CD4-positive, alpha-beta T cell treated with Interleukin-4 for 1 hour (primary cell): Measurements from ENCODE around the gene GLCCI1.
A peak's percentile ranks its signal among the peaks of the same experiment; 100 is the strongest.
"Not testable (repeated sequence)": the region's sequence is repeated elsewhere in the genome, so short reads cannot be mapped to it uniquely, and the experiment has no call there.

Source experiments
- DNase-seq, 2 donors: peaks; one replicate each; pipeline ENCODE4 v3.0.0-alpha.2; 2020 to 2022

Gene GLCCI1

GRCh38 chr7:8052824-8053223, 84.2 kb downstream of the GLCCI1 start:
- no peak for DNase-seq

- no peak for DNase-seq
Measured at GRCh38 chr7:8056439-8056838, 87.8 kb downstream of the GLCCI1 start.

- no peak for DNase-seq
Measured at GRCh38 chr7:8057566-8057965, 89.0 kb downstream of the GLCCI1 start.

GRCh38 chr7:8058322-8058721, 89.7 kb downstream of the GLCCI1 start:
- DNase-seq: no peak

- DNase-seq: no peak
Measured at GRCh38 chr7:8058852-8059251, 90.3 kb downstream of the GLCCI1 start.

- DNase-seq: no peak
Measured at GRCh38 chr7:8060241-8060640, 91.6 kb downstream of the GLCCI1 start.

- DNase-seq: peak in 1 of 2 donors; percentile 15
Measured at GRCh38 chr7:8063300-8063699, 94.7 kb downstream of the GLCCI1 start.

- no peak for DNase-seq
Measured at GRCh38 chr7:8063706-8064297, 95.2 kb downstream of the GLCCI1 start.

GRCh38 chr7:8064828-8065227, 96.2 kb downstream of the GLCCI1 start:
- no peak for DNase-seq

- no peak for DNase-seq
Measured at GRCh38 chr7:8065356-8065813, 96.8 kb downstream of the GLCCI1 start.

GRCh38 chr7:8068892-8069686, 100.5 kb downstream of the GLCCI1 start:
- no peak for DNase-seq

- no peak for DNase-seq
Measured at GRCh38 chr7:8070451-8071180, 102.0 kb downstream of the GLCCI1 start.

- DNase-seq: no peak
Measured at GRCh38 chr7:8078418-8078817, 109.8 kb downstream of the GLCCI1 start.

- no peak for DNase-seq
Measured at GRCh38 chr7:8082762-8083161, 114.2 kb downstream of the GLCCI1 start.

- no peak for DNase-seq
Measured at GRCh38 chr7:8084836-8085235, 116.2 kb downstream of the GLCCI1 start.

GRCh38 chr7:8085420-8085819, 116.8 kb downstream of the GLCCI1 start:
- DNase-seq: no peak

- no peak for DNase-seq
Measured at GRCh38 chr7:8086239-8086638, 117.6 kb downstream of the GLCCI1 start.

GRCh38 chr7:8089036-8089780, 120.6 kb downstream of the GLCCI1 start:
- DNase-seq: no peak

- DNase-seq: no peak
Measured at GRCh38 chr7:8092140-8092539, 123.5 kb downstream of the GLCCI1 start.

GRCh38 chr7:8094164-8095140, 125.9 kb downstream of the GLCCI1 start:
- no peak for DNase-seq

- DNase-seq: not testable (repeated sequence)
Measured at GRCh38 chr7:8101292-8101691, 132.7 kb downstream of the GLCCI1 start.

GRCh38 chr7:8103282-8103681, 134.7 kb downstream of the GLCCI1 start:
- no peak for DNase-seq
